Left lung (tissue), 10 donors: ENCODE data around the gene FAAP20. TPM values are rescaled to one million over a fixed set of nuclear protein-coding genes. Genes with fewer than 3 reads are reported as not detected.
"Not testable (repeated sequence)": the region's sequence is repeated elsewhere in the genome, so short reads cannot be mapped to it uniquely, and the experiment has no call there.

Source experiments
- ATAC-seq: fragments of 200-7000 bp; cut with Tn5 transposase; one replicate; pipeline ENCODE4 v1.9.1; 2020; ENCODE audit warnings: moderate library complexity
- DNase-seq, 4 donors: peaks; one replicate each; pipeline ENCODE4 v3.0.0-alpha.2; 2013 to 2020
- H3K27ac ChIP-seq, 2 donors: fragments of 200-600 bp; sonication (generic) in 1 of 2; one replicate each; pipeline versions ENCODE4 v1.5.0 to v1.8.0; 2020 to 2021
- H3K27me3 ChIP-seq, 2 donors: fragments of 200-600 bp; sonication (generic) in 1 of 2; one replicate each; pipeline versions ENCODE4 v1.5.0 to v1.8.0; 2020 to 2021
- H3K36me3 ChIP-seq, 2 donors: fragments of 200-600 bp; sonication (generic) in 1 of 2; one replicate each; pipeline versions ENCODE4 v1.5.0 to v1.8.0; 2020 to 2021
- H3K4me1 ChIP-seq, 2 donors: fragments of 200-600 bp; one replicate each; pipeline ENCODE4 v1.8.0; 2021
- H3K4me3 ChIP-seq, 2 donors: fragments of 200-600 bp; sonication (generic) in 1 of 2; one replicate each; pipeline versions ENCODE4 v1.5.0 to v1.8.0; 2020 to 2021; ENCODE audit warnings: mild to moderate bottlenecking in 1 of 2
- H3K9me3 ChIP-seq, 2 donors: fragments of 200-600 bp; sonication (generic) in 1 of 2; one replicate each; pipeline versions ENCODE4 v1.5.0 to v1.8.0; 2020 to 2021
- CTCF ChIP-seq, 2 donors: fragments of 200-600 bp; sonication (generic) in 1 of 2; IDR thresholded peaks; one replicate each; pipeline versions ENCODE4 v1.5.0 to v1.8.0; 2021; ENCODE audit warnings: antibody characterized with exemption in 2 of 2
- intact Hi-C, 2 donors: fragments of 100-400 bp; cut with DNase I; formaldehyde crosslinking; loops; one replicate each; pipeline versions ENCODE4 v1.11.2 to v1.14.2; 2022
- polyA plus RNA-seq, 6 donors: library from polyadenylated mRNA; unstranded; fragments of 120-200 nt; gene quantifications; one replicate each; pipeline ENCODE4 v1.2.1, GENCODE V29; 2013; ENCODE audit not compliant: insufficient read length in 6 of 6
- total RNA-seq, 2 donors: library from RNA; stranded (reverse); fragmentation: NEBNext Ultra II Directional; extraction: Animal tissue kit (Norgen Biotek cat#: 25700); gene quantifications; one replicate each; pipeline ENCODE4 v1.2.1, GENCODE V29; 2021
- donor health status: DM: no; HTN: yes; CAD: no.
- donor health status: DM: no; HTN: no; CAD: no.

The FAAP20 gene
- total and polyA plus RNA-seq, 8 donors, result 29.5 to 69.7 (median 45.8) TPM

DNA sequence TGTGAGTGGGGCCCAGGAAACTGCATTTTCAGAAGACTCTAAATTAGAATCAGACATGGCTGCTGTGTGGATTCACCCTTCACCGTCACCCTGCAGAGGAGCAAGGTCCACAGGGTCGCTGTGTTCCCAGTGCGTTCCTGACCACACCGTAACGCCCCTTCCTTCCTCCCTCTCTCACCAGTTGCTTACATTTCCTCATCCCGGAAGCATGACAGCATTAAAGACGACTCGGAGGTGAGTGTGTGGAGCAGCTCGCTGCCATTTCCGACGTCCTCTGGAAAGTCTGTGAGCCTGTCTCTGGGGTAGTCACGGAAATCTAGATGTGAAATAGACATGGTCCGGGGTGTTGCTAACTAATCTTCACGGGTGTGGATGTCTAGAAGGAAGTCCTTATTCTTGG lies 45.9 kb downstream of the FAAP20 start:
- peak in 1 of 4 donors; percentile 79 for DNase-seq
- H3K4me3 ChIP-seq, result peak overlapping the region in 1 of 2 donors; percentile 5
- peak; percentile 13 for ATAC-seq

DNA sequence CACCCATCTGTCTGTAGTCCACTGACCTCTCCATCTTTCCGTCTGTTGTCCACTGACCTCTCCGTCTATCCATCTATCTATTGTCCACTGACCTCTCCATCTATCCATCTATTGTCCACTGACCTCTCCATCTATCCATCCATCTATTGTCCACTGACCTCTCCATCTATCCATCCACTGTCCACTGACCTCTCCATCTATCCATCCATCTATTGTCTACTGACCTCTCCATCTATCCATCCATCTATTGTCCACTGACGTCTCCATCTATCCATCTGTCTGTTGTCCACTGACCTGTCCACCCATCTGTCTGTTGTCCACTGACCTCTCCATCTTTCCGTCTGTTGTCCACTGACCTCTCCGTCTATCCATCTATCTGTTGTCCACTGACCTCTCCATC lies 46.7 kb downstream of the FAAP20 start:
- intact Hi-C loops, H3K4me3 ChIP-seq, DNase-seq, H3K9me3 ChIP-seq, H3K27ac ChIP-seq, ATAC-seq, H3K27me3 ChIP-seq: not testable (repeated sequence)
- Histone ChIP-seq H3K4me1 (peaks cover 0 to 67% of the 10 kb centered on the region in 2 donors), H3K36me3 (peaks cover 0 to 36% of the 10 kb centered on the region in 2 donors)

More for the DNA sequence above, 45.9 kb downstream of the FAAP20 start:
- Histone ChIP-seq H3K9me3 (no peaks in the 10 kb centered on the region), H3K4me1 (peaks cover 0 to 62% of the 10 kb centered on the region in 2 donors), H3K27me3 (no peaks in the 10 kb centered on the region), H3K36me3 (peaks cover 0 to 44% of the 10 kb centered on the region in 2 donors), H3K27ac (peak overlapping the region; percentile 13 to 92)
- intact Hi-C loops, result no loop called here
- TF ChIP-seq CTCF (IDR thresholded peaks at IDR 0.05), result no peak

GRCh38 chr1:2146836-2147517 lies 47.6 kb downstream of the FAAP20 start:
- intact Hi-C loops, result no loop called here
- Histone ChIP-seq H3K4me3 (no peak overlapping the region), H3K4me1 (peaks cover 0 to 65% of the 10 kb centered on the region in 2 donors), H3K27ac (no peak overlapping the region), H3K27me3 (no peaks in the 10 kb centered on the region), H3K9me3 (no peaks in the 10 kb centered on the region), H3K36me3 (peaks cover 0 to 32% of the 10 kb centered on the region in 2 donors)
- TF ChIP-seq CTCF (IDR thresholded peaks at IDR 0.05), result no peak
- peak in 1 of 4 donors; percentile 18 for DNase-seq
- no peak for ATAC-seq

GRCh38 chr1:2145946-2146835 lies 48.4 kb downstream of the FAAP20 start:
- peaks cover 0 to 32% of the 10 kb centered on the region in 2 donors for H3K36me3 ChIP-seq
- intact Hi-C loops, result no loop called here
- DNase-seq, result peak in 1 of 4 donors; percentile 79

More at GRCh38 chr1:2145946-2146835, 48.4 kb downstream of the FAAP20 start:
- no peaks in the 10 kb centered on the region for H3K27me3 ChIP-seq
- peaks cover 0 to 57% of the 10 kb centered on the region in 2 donors for H3K4me1 ChIP-seq
- no peak for TF ChIP-seq CTCF (IDR thresholded peaks at IDR 0.05)
- H3K4me3 ChIP-seq, result no peak overlapping the region
- H3K27ac ChIP-seq, result peak overlapping the region in 1 of 2 donors; percentile 50
- no peak for ATAC-seq
- no peaks in the 10 kb centered on the region for H3K9me3 ChIP-seq
